HUDEP-2 (cell line): ENCODE data around the gene HLF.

Source experiments
- DNase-seq, 76 experiments: peaks; one replicate each; lab custom pipeline; 2025; ENCODE audit not compliant: unreplicated experiment in 76 of 76; lab: John Stamatoyannopoulos, UW

The HLF gene

DNA sequence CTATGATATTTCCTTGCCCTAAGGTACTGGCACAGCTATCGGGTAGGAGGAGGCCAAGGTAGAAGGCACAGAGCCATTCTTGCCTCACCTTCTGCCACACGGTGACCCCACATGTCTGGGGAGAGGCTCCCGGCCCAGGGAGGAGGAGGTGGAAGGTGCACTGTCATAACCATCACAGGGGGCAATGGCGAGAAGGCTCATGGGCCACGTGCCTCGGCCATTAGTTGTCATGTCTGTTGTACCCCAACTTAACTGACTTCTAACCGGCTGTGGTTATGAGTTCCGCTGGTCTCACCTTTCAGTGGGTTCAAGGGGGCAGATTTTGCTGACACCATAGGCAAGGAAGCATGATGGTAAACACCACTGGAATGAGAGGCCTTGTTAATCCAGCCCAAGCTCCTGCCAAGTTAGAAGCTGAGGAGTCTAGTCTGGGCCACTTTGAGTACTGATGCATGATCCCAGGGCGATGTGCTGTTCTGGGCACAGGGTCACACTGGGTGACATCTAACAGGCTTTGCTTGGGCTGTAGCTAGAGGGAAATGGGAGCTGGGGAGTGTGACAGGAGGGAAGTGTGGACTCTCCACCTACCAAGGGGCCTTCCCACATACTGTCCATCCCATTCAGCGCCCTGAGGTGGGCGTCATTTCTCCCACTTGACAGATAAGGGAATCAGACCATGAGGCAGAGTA is 39.6 kb downstream of the HLF start:
- DNase-seq = no peak

DNA sequence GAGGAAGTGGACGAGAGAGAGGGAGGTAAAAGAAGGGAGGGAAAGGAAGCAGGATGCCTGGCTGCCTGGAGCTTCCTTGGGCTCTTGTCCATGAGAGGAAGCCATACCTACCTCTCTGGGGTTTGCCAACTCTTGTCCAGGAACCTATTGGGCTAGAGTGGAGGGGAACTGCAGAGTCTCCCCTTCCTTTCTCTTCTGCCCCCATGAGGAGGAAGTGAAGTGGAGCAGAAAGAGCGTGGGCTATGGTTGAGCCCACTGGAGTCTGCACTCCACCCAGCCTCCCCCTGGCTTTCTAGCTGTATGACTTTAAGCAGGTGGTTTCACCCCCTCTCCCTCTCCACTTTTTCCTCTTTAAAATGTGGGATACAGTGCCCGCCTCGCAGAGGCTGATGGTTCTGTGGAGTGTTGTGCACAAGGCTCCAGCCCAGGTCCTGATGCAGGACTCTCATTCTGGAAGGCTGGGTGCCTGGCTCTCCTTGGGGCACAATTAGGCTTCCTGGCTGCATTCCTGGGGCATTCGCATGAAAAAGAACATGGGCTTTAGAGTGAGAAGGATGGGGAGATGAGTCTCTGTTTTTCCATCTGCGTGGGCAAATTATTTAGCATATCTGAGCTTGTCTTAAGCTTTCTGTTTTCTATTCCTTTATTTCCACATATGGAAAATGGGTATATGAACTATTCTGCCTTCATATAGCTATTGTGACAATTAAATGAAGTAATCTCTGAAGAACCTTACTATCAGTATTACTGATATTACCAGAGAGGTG is 40.7 kb downstream of the HLF start:
- no peak for DNase-seq

GRCh38 chr17:55307879-55308278 is 43.1 kb downstream of the HLF start:
- DNase-seq = no peak

DNA sequence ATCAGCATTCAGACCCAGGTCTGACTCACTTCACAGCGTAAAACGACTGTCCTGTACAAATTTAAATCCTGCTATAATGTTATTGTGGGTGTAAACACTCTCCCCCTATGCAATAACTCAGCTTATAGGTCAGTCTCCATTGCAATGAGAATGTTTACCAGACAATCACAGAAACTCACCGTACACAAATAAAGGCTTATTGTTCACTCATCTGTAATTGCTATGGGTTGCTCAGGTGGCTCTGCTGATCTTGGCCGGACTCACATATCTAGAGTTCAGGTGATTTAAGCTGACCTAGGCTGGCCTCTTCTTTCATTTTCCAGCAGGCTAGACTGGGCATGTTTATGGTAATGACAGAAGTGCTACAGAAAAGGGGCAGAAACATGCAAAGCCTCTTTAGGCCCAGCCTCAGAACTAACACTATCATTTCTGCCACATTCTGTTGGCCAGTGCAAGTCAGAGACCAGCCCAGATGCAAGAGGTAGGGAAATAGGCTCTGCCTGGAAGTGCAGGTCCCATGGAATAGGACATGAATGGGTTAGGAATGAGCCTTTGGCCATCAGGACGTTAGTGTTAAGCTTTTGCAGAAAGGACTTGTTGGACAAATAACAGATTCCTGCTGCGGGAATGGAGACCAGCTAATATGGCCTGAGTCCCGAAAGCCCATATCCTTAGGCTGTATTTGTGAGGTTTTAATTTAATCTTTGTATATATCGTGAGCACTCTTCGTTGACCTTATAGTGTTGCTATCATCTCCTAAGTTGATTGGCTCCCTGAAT is 44.0 kb downstream of the HLF start:
- no peak for DNase-seq

- no peak for DNase-seq
These were observed 47.1 kb downstream of the HLF start for GRCh38 chr17:55311767-55312375.

- no peak for DNase-seq
These were observed 48.1 kb downstream of the HLF start for GRCh38 chr17:55312852-55313251.

- DNase-seq = no peak
These were observed 49.5 kb downstream of the HLF start for GRCh38 chr17:55314061-55314783.

GRCh38 chr17:55314784-55315491 is 50.2 kb downstream of the HLF start:
- no peak for DNase-seq

- no peak for DNase-seq
These were observed 51.7 kb downstream of the HLF start for GRCh38 chr17:55316499-55316898.

DNA sequence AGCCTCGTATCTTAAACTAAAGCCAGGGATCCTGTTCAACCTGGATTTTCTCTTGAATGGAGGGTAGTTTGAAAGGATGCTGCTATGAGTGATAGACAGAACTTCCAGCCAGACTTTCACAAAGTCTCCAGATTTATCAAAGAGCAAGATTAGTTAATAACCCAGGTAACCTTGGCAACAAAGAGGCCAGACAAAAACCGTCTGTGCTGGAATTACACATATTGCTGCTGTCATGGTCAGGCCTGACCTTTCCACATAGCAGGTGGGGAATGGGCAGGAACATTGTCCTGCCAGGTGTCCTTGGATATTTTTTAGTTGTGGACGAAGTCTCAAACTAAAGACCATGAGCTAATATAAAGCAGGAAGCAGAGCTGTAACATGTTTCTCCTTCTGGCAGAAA is 52.5 kb downstream of the HLF start:
- DNase-seq = no peak

DNA sequence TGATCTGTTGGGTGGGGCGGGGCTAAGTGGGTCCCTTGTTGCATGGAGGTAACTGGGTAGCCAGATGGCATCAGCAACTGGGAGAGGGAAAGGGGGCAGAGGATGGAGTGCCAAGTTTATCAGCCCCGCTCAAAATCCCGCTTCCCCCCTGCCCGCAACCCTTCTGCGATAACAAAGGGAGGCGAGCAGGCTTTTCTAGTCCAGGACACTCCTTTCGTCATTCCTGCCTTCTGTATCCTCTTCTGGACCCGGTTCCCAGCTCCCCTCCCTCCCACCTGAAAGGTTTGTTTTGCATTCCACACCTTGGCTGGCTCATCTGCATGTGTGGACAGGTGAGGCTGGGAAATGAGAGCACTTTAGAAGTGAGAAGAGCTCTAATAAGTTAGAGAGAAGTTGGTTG is 53.3 kb downstream of the HLF start:
- DNase-seq = no peak

DNA sequence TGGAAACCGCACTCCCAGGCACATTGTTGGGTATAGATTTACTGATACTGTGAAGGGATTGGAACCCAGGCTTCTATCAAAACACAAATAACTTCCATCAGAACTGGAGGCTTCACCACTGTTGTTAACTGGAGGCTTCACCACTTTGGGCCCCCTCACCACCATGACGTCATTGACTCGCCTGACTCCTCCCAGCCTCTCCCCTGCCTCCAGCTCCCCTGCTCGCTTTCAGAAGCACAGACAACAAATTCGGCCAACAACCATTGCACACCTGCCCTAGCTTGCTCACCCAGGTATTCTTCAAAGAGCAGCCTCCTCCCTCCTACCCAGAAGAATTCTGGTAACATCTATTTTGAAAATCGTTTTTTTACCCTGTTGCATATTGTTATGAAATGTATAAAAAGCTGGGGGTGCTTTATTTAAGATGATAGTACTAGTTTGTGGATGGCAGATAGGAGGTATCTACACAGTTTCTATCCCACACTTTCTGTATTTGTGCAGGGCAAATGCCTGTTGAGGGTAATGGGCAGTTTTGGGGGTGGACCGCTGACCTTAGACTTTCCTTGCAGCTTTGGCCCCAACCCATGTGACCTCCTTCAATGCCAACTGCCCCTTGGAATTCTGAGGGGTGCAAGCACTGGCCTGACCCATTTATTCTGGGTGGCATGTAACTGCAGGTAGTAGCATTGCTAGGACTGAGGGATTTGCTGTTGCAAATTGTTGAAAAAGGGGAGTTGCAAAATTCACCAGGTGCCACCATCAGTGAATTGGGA is 54.1 kb downstream of the HLF start:
- DNase-seq = no peak

DNA sequence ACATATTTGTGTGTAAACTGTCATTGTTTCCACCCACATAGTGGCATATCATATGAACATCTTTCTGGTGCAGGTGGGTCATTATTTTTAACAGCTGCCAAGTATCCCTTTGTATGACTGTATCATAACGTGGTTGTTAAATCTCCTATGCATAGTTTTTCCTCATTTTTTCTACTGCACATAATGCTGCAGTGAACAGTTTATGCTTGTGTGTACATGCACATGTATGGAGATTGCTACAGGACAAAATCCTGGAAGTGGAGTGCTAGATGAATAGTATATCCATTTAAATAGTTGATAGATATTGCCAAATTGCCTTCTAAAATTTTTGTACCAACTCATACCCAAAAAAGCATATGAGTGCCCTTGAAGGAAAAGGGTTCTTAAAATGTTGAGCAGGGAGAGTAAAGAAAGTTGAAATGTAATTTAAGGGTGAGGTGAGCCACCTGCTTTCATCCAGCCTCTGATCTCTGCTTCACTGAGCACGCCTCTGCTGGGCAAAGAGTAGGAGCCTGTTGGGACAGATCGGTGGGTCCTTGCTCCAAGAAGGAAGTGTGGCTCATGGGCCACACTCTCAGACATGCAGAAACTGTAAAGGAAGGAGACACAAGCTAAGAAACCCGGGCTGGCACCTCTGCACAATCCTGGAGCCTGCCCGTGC is 55.3 kb downstream of the HLF start:
- no peak for DNase-seq

- no peak for DNase-seq
These were observed 56.0 kb downstream of the HLF start for GRCh38 chr17:55320594-55321426.

- DNase-seq = no peak
These were observed 56.8 kb downstream of the HLF start for GRCh38 chr17:55321427-55322060.

DNA sequence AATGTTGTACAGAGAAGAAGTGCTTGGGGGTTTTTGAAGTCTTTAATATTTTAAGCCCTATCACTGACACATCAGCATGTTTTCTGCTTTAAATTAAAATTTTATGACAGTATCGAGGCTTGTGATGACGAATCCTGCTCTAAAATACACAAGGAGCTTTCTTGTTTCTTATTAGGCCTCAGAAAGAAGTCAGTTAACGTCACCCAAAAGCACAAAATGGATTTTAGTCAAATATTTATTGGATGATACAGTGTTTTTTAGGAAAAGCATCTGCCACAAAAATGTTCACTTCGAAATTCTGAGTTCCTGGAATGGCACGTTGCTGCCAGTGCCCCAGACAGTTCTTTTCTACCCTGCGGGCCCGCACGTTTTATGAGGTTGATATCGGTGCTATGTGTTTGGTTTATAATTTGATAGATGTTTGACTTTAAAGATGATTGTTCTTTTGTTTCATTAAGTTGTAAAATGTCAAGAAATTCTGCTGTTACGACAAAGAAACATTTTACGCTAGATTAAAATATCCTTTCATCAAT is 57.8 kb downstream of the HLF start:
- DNase-seq = no peak
